Central memory CD4-positive, alpha-beta T cell (primary cell): ENCODE results near the gene TMPRSS11B.
"Not testable (repeated sequence)": the region's sequence is repeated elsewhere in the genome, so short reads cannot be mapped to it uniquely, and the experiment has no call there.

Source experiments
- DNase-seq: peaks from one replicate; pipeline ENCODE4 v3.0.0; 2022
- total RNA-seq, 3 experiments: gene quantifications; one replicate each; lab custom pipeline; 2026; lab: John Stamatoyannopoulos, UW

TMPRSS11B gene, protein sequence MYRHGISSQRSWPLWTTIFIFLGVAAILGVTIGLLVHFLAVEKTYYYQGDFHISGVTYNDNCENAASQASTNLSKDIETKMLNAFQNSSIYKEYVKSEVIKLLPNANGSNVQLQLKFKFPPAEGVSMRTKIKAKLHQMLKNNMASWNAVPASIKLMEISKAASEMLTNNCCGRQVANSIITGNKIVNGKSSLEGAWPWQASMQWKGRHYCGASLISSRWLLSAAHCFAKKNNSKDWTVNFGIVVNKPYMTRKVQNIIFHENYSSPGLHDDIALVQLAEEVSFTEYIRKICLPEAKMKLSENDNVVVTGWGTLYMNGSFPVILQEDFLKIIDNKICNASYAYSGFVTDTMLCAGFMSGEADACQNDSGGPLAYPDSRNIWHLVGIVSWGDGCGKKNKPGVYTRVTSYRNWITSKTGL
- total RNA-seq = 0 reads per million in 3 experiments

DNA sequence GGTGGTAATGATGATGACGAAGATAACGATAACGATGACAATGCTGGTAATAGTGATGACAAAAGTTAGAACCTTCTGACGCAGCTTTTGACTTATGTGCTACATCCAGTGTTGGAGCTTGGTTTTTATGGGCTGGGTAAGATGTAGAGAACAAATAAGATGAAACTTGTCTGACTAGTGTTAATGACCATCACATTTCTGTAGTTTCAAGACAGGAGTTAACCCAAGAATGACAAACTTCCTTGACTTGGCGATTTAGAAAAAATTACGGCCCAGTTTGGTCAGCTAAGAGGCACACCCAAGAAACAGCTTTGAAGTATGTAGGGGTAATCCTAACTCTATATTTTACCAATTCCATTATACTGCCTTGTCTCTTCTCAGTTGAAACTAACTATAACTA lies at the start of gene TMPRSS11B:
TSS of gene TMPRSS11B (minus strand) at position 101 of the 400 bp plus-strand sequence. CDS start 136 bp downstream, outside the sequence.
- no peak for DNase-seq

DNA sequence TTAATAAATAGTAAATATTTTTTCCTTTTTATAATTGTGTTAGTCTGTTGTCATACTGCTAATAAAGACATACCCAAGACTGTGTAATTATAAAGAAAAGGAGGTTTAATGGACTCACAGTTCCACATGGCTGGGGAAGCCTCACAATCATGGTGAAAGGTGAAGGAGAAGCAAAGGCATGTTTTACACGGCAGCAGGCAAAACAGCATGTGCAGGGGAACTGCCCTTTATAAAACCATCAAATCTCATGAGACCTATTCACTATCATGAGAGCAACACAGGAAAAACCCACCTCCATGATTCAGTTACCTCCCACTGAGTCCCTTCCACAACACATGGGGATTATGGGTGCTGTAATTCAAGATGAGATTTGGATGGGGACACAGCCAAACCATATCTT lies 45.8 kb upstream of the TMPRSS11B start:
- DNase-seq = no peak

DNA sequence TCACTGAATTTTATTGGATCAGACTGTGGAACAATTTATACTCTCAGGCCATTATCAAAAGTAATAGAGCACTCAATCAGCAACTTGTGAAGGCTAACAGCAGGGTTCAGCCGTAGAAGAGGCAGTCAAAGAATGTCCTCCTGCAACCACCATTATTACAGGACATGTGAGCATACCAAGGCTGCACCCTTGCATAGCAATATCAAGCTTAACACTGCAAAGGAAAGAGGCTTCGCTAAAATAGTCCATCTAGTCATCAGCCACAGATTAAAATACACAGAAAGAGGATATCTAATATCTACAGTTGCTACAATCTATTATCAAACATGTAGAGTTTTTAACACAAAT lies 42.9 kb upstream of the TMPRSS11B start:
- no peak for DNase-seq

GRCh38 chr4:68287704-68288392 lies 42.4 kb upstream of the TMPRSS11B start:
- no peak for DNase-seq

GRCh38 chr4:68283714-68284113 lies 38.2 kb upstream of the TMPRSS11B start:
- DNase-seq = no peak

DNA sequence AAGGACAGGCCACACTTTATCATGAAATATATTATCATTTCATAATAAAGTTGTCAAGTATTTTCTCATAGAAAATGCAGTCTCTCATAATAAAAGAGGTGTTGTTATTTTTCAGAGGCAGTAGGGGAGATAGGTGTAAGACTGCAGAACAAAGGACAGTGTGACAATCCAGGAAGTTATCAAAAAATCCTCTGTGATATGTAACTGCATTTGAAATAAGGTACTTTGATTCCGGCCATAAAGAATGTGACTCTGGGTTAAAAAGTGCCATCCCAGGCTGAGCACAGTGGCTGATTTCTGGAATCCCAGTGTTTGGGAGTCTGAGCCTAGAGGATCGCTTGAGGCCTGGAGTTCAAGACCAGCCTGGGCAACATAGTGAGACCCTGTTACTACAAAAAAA lies 37.6 kb upstream of the TMPRSS11B start:
- DNase-seq = no peak

DNA sequence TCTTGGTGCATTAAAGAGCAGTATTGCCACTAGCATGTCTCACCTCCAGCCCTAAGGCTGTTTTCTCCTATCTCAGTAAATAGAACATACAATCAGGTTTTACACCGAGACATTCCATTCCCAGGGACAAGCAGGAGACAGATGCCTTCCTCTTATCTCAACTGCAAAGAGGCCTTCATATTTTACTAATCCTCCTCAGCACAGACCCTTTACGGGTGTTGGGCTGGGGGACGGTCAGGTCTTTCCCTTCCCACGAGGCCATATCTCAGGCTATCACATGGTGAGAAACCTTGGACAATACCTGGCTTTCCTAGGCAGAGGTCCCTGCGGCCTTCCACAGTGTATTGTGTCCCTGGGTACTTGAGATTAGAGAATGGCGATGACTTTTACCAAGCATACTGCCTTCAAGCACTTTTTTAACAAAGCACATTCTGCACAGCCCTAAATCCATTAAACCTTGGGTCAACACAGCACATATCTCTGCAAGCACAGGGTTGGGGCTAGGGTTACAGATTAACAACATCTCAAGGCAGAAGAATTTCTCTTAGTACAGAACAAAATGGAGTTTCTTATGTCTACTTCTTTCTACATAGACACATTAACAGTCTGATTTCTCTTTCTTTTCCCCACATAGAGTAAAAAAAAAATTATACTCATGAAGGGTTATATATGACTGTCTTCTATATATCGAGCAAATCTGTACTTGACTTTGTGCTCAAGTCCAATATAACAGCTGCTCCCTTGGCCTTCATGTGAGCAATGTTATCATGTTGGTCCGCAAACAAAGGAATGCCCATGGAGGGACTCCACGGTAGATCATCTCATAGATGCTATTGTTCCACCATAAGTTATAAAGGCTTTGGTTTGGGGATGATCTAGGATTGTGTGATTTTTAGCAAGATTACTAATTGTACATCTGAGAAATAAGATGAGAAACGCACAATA lies 36.6 kb upstream of the TMPRSS11B start:
- not testable (repeated sequence) for DNase-seq

DNA sequence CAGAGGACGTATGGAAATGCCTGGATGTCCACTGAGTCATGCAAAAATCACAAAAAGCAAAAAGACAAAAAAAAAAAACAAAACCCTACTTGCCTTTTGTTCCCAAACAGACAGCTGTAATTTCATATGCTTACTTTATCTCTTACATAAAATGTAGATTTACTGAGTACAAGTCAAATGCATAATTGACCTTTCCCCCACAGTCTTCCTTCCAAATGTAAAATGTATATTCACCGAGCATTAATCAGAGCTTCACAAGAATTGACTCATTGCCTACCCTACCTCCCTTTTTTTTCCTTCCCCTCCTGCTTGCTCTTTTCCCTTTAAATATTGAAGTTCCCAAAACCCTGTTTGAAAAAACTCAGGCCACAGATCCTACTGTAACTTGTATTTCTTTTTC lies 32.5 kb upstream of the TMPRSS11B start:
- no peak for DNase-seq

GRCh38 chr4:68277627-68278026 lies 32.1 kb upstream of the TMPRSS11B start:
- no peak for DNase-seq

DNA sequence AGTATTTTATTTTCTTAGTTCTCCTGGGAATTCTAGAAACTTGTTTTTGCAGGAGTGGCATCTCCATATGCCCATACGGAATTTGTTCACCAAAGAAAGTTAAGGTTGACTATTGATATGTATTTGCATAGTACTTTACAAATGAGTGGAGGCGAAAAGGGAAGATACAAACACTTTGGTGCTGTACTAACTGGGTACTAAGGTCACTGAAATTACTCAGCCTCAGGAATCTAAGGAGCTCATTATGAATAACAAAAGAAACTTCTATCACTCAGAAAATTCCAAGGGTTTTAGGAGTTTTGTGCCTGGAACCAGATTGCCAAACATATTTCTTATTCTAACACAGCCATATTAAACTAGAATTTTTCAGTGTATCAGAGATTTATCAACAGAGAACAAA lies 27.4 kb upstream of the TMPRSS11B start:
- DNase-seq = no peak

DNA sequence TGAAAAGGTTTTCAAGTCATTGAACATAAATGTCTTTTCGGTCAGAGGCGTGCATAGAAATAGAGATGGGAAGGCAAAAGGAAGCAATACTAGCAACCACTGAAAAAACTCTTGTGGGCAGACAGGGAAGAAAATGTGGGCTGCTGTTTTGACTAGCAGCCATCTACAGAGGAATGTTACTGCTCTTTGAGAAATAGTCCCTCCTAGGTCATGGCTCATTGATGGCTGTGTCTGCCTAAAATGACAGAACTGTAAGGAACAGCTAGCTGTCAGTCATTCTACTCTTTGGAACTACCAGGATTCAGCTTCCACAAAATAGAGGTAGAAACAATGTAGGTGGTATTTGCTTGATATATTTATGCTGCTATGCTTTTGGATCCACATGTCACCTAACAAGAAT lies 26.9 kb upstream of the TMPRSS11B start:
- DNase-seq = no peak

DNA sequence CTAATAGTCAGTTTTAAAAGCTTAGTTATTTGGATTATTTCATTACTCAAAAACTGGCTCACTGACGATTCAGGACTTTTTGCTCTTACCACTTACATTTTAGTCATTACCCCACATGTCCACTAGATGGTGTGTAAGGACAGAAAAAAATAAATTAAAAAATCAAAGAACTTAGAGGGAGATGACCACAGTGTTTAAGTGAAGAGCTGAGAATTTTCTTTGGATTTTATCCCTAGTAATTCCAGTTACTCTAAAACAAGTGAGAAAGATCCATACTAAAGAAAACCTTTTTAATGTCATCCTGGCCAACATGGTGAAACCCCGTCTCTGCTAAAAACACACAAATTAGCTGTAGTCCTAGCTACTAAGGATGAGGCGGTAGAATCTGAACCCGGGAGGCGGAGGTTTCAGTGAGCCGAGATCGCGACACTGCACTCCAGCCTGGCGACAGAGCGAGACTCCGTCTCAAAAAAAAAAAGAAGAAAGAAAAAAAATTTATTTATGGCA lies 26.4 kb upstream of the TMPRSS11B start:
- peak; percentile 25 for DNase-seq

DNA sequence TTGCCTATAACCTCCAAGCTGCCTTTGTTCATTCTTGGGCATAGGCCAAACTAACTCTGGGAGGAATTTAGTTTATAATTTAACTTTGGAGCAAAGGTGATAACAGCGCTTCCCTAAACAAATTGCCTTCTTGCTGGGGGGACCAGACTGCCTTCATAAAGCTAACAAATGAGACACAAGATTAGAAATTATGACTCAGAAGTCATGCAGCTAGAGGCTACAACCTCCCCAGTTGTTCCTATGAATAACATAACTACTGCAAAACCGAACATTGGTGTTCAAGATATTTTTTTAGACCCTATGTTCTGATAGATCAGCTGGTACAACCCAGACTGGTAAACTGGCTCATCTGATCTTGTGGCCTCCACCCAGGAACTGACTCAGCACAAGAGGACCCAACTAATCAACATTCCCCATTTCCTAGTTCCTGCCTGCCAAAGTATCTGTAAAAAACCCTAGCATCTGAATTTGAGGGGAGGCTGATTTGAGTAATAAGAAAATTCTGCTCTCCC lies 22.0 kb upstream of the TMPRSS11B start:
- DNase-seq = no peak

GRCh38 chr4:68264875-68265565 lies 19.5 kb upstream of the TMPRSS11B start:
- no peak for DNase-seq

- DNase-seq = no peak
Measured at GRCh38 chr4:68259191-68259590, 13.7 kb upstream of the TMPRSS11B start.

DNA sequence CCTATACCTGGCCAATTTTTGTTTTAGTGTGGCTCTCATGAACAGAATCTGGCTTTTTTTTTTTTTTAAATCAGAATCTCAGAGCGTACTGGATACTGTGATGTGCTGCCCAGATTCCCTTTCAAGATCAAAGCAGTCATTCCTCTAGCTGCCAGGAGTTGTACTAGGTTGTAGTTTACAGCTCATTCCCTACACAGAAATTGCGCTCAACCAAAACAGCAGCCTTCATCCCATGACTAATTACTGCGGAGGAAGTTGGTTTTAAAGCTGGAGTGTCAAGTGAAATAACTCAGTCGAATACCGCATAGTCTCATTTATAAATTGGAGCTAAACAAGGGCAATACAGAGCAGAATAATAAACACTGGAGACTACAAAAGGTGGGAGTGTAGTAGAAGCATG lies 12.2 kb upstream of the TMPRSS11B start:
- DNase-seq = no peak

DNA sequence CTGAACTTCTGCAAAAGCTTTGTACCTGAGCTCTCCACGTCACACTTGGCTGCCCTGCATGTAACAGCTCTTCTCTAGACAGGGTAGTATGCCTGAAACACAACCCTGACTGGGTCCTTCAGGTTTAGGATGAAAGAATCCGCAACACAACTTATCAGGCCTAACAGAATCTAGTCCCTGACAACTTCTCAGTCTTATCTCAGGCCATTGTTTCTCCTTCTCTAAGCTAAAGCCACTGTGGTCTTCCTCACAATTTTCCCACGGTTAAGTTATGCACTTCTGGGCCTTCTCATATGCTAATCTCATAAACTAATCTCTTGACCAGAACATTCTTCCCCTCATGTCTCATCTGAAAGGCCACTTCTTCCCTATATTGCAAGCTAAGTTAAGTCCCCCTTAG lies 10.8 kb upstream of the TMPRSS11B start:
- DNase-seq = no peak

DNA sequence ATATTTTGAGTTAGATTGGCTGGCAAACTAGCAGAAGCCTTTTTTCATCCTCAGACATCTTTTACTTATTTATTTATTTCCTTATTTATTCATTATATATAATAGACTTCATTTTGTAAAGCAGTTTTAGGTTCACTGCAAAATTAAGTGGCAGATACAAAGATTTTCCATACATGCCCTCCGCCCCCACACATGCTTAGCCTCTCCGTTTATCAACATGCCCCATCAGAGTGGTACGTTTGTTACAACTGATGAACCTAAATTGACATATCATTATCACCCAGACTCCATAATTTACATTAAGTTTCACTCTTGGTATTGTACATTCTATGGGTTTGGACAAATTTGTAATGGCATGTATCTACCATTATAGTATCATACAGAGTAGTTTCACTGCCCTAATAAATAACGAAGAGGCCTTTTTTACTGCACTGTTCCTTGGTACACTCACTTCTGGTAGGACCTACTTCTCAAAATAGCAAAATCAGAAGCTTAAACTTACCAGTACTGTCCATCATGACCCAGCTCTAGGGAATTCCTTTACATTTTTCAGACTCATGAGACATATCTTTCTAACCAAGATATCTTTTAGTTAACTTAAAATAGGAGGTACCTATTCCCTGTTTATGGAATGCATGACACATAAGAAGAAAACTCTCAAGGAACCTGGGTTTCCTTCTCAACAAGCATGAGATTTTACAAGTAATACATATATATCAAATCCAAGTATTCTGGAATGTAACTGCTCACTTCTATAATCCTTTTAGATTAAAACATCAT lies 4.8 kb upstream of the TMPRSS11B start:
- no peak for DNase-seq

DNA sequence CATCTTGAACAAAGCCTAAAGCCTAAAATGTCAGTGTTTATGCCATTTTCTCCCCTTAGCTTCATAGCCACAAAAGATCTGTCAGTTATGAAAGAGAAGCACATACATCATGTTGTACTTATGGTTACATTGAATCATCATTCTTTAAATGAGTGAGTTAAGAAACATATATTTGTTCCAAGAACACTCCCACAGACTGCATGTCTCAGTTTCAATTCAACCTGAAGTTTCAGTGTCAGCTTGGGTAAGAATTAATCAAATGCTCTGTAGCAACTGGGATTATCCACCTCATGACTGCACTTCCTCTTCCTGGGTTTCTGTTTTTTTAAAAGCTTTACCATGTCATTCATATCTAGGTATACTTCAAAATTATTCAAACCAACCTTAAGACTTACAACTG lies 3.9 kb upstream of the TMPRSS11B start:
- DNase-seq = no peak

GRCh38 chr4:68240620-68241019 lies 4.9 kb downstream of the TMPRSS11B start:
- no peak for DNase-seq

- DNase-seq = no peak
Measured at GRCh38 chr4:68228568-68228967, 16.9 kb downstream of the TMPRSS11B start.
